SK-N-SH (cell line): ENCODE measurements around the gene SLC25A44. TPM values are rescaled to one million over a fixed set of nuclear protein-coding genes. Genes with fewer than 3 reads are reported as not detected.

Source experiments
- CTCF ChIA-PET: fragments of 300-600, 350-600 bp; formaldehyde crosslinking; extraction: SDS; loops from one replicate; lab custom pipeline; 2021; lab: Yijun Ruan, JAX
- POLR2A ChIA-PET: fragments of 350-600 bp; sonication (Branson Sonifier 250); formaldehyde crosslinking; extraction: SDS; loops from one replicate; lab custom pipeline; 2020; ENCODE audit warnings: antibody characterized with exemption, inconsistent platforms; lab: Yijun Ruan, JAX
- DNase-seq: peaks from one replicate; pipeline ENCODE4 v3.0.0; 2012
- H2AFZ ChIP-seq: fragments of 200-600 bp; sonication (generic); 2 replicates; pipeline ENCODE4 v1.8.1; 2016; ENCODE audit warnings: antibody characterized with exemption, mild to moderate bottlenecking, low read depth
- H3F3A ChIP-seq: fragments of 200-600 bp; sonication (generic); replicated peaks from 2 replicates; pipeline ENCODE3; 2016; ENCODE audit warnings: antibody characterized with exemption, mild to moderate bottlenecking; ENCODE audit not compliant: insufficient read depth
- H3K27ac ChIP-seq, 2 experiments: fragments of 200-500 bp in 1 of 2; fragments of 200-600 bp in 1 of 2; sonication (Bioruptor generic) in 1 of 2; sonication (generic), shearing (Covaris generic) in 1 of 2; 2 replicates each; pipeline versions ENCODE4 v1.5.1 to v1.6.1; 2014 to 2016; ENCODE audit warnings: low read depth in 2 of 2, inconsistent platforms in 1 of 2, low read length in 1 of 2, mild to moderate bottlenecking in 1 of 2, mixed read lengths in 1 of 2
- H3K27me3 ChIP-seq: fragments of 200-600 bp; sonication (generic), shearing (Covaris generic); 2 replicates; pipeline ENCODE4 v1.6.1; 2016; ENCODE audit warnings: mixed run types; ENCODE audit not compliant: insufficient read depth
- H3K36me3 ChIP-seq, 2 experiments: fragments of 200-500 bp in 1 of 2; fragments of 200-600 bp in 1 of 2; sonication (Bioruptor generic) in 1 of 2; sonication (generic) in 1 of 2; replicated peaks in 1 of 2; 2 replicates each; pipeline versions ENCODE3 to v1.5.1; 2014 to 2016; ENCODE audit warnings: low read length in 1 of 2, mild to moderate bottlenecking in 1 of 2; ENCODE audit not compliant: insufficient read depth in 2 of 2, control insufficient read depth in 1 of 2
- H3K4me1 ChIP-seq, 2 experiments: fragments of 200-500 bp in 1 of 2; fragments of 200-600 bp in 1 of 2; sonication (Bioruptor generic) in 1 of 2; sonication (generic), shearing (Covaris generic) in 1 of 2; 2 replicates each; pipeline versions ENCODE4 v1.5.1 to v1.6.1; 2014 to 2016; ENCODE audit warnings: low read depth in 1 of 2, low read length in 1 of 2, mixed run types in 1 of 2; ENCODE audit not compliant: insufficient read depth in 2 of 2, control insufficient read depth in 1 of 2
- H3K4me2 ChIP-seq: fragments of 200-600 bp; sonication (generic), shearing (Covaris generic); 2 replicates; pipeline ENCODE4 v1.6.1; 2017; ENCODE audit warnings: mixed run types
- H3K4me3 ChIP-seq, 2 experiments: fragments of 200-500 bp in 1 of 2; fragments of 200-600 bp in 1 of 2; sonication (Bioruptor generic) in 1 of 2; sonication (generic), shearing (Covaris generic) in 1 of 2; 2 replicates each; pipeline versions ENCODE4 v1.5.1 to v1.8.1; 2014 to 2016; ENCODE audit warnings: low read depth in 2 of 2, inconsistent platforms in 1 of 2, low read length in 1 of 2, mild to moderate bottlenecking in 1 of 2, mixed read lengths in 1 of 2, moderate library complexity in 1 of 2
- H3K79me2 ChIP-seq: fragments of 200-600 bp; sonication (generic); 2 replicates; pipeline ENCODE4 v1.8.1; 2017; ENCODE audit warnings: mild to moderate bottlenecking; ENCODE audit not compliant: insufficient read depth
- H3K9ac ChIP-seq: fragments of 200-600 bp; sonication (generic); 2 replicates; pipeline ENCODE4 v1.6.1; 2017; ENCODE audit warnings: mixed run types
- H3K9me2 ChIP-seq: fragments of 200-600 bp; sonication (generic); 2 replicates; pipeline ENCODE4 v1.6.1; 2017; ENCODE audit warnings: mixed run types
- H3K9me3 ChIP-seq: fragments of 200-600 bp; sonication (generic); 2 replicates; pipeline ENCODE4 v1.6.1; 2017; ENCODE audit warnings: mixed run types, mild to moderate bottlenecking, moderate library complexity
- H4K20me1 ChIP-seq: fragments of 200-600 bp; sonication (generic); 2 replicates; pipeline ENCODE4 v1.6.1; 2017; ENCODE audit warnings: mild to moderate bottlenecking, mixed run types; ENCODE audit not compliant: insufficient read depth
- CHD2 ChIP-seq: fragments of 150-350 bp; IDR thresholded peaks from 2 replicates; pipeline ENCODE4 v1.6.1; 2018; ENCODE audit warnings: low read length; ENCODE audit not compliant: partially characterized antibody
- EZH2phosphoT487 ChIP-seq: fragments of 200-600 bp; sonication (generic); IDR thresholded peaks from 2 replicates; pipeline ENCODE4 v1.6.1; 2017; ENCODE audit warnings: low read depth, mixed run types, mild to moderate bottlenecking, antibody characterized with exemption, moderate library complexity, borderline replicate concordance
- FOSL2 ChIP-seq: IDR thresholded peaks from 2 replicates; pipeline ENCODE4 v1.4.0; 2012; ENCODE audit warnings: low read depth, mild to moderate bottlenecking, moderate library complexity, borderline replicate concordance
- FOXJ3 ChIP-seq: sonication (generic); formaldehyde crosslinking; IDR thresholded peaks from 2 replicates; pipeline ENCODE4 v1.5.1; 2020; ENCODE audit warnings: mild to moderate bottlenecking, missing genetic modification reagents
- FOXM1 ChIP-seq: IDR thresholded peaks from 2 replicates; pipeline ENCODE4 v1.4.0; 2012; ENCODE audit warnings: low read depth, mild to moderate bottlenecking
- IRF3 ChIP-seq: fragments of 150-350 bp; IDR thresholded peaks from 2 replicates; pipeline ENCODE4 v1.6.1; 2016; ENCODE audit warnings: mild to moderate bottlenecking, low read depth, low read length
- MEF2A ChIP-seq: IDR thresholded peaks from 2 replicates; pipeline ENCODE4 v1.4.0; 2012; ENCODE audit warnings: low read depth, borderline replicate concordance
- NFIC ChIP-seq: IDR thresholded peaks from 2 replicates; pipeline ENCODE4 v1.4.0; 2012; ENCODE audit warnings: borderline replicate concordance
- NRF1 ChIP-seq: IDR thresholded peaks from 2 replicates; pipeline ENCODE4 v1.6.1; 2012; ENCODE audit warnings: low read depth, mild to moderate bottlenecking, low read length
- RFX5 ChIP-seq: IDR thresholded peaks from 2 replicates; pipeline ENCODE4 v1.6.1; 2012; ENCODE audit warnings: mild to moderate bottlenecking, improper control_type of control experiment, low read length
- RXRA ChIP-seq: IDR thresholded peaks from 2 replicates; pipeline ENCODE4 v1.4.0; 2012; ENCODE audit warnings: low read depth, mild to moderate bottlenecking, borderline replicate concordance
- SIN3A ChIP-seq: IDR thresholded peaks from 2 replicates; pipeline ENCODE4 v1.6.1; 2012; ENCODE audit warnings: low read depth, mild to moderate bottlenecking, low read length, moderate library complexity, borderline replicate concordance
- TEAD4 ChIP-seq: IDR thresholded peaks from 2 replicates; pipeline ENCODE4 v1.4.0; 2012; ENCODE audit warnings: mild to moderate bottlenecking, borderline replicate concordance; ENCODE audit not compliant: insufficient read depth
- YY1 ChIP-seq: IDR thresholded peaks from 2 replicates; pipeline ENCODE4 v1.4.0; 2012; ENCODE audit warnings: low read depth, mild to moderate bottlenecking
- WGBS: methylation state at CpG from one replicate; pipeline ENCODE4 v1.1.6; 2017; ENCODE audit warnings: low lambda C conversion rate; 5-methylcytosine and 5-hydroxymethylcytosine counted together
- polyA plus RNA-seq, 3 experiments: library from polyadenylated mRNA; depleted of rRNA; stranded (reverse); fragments of >200 nt; gene quantifications; 2 replicates each; pipeline ENCODE4 v1.2.3, GENCODE V29; 2012
- TF ChIP-seq, protein P1 (sequence below): fragments of 150-350 bp; IDR thresholded peaks from 2 replicates; pipeline ENCODE4 v1.6.1; 2017; ENCODE audit warnings: antibody characterized with exemption, low read length, low read depth, borderline replicate concordance
- TF ChIP-seq, protein P2 (sequence below): IDR thresholded peaks from 2 replicates; pipeline ENCODE4 v1.4.0; 2012; ENCODE audit warnings: low read depth, borderline replicate concordance
- TF ChIP-seq, protein P3 (sequence below): IDR thresholded peaks from 2 replicates; pipeline ENCODE4 v1.4.0; 2012; ENCODE audit warnings: low read depth

The SLC25A44 gene
- polyA plus RNA-seq, 1 of the 3 experiments (the other 2 are of a cell fraction): 28.5 TPM

- TF ChIP-seq EZH2phosphoT487 (no peak), SIN3A (peak; percentile 72; the same call in 1 of the 2 replicates), RFX5 (no peak), CHD2 (peak; percentile 76), IRF3 (peak; percentile 28; the same call in 1 of the 2 replicates), NRF1 (peak; percentile 54; the same call in 1 of the 2 replicates)
- TF ChIP-seq, protein P1, sequence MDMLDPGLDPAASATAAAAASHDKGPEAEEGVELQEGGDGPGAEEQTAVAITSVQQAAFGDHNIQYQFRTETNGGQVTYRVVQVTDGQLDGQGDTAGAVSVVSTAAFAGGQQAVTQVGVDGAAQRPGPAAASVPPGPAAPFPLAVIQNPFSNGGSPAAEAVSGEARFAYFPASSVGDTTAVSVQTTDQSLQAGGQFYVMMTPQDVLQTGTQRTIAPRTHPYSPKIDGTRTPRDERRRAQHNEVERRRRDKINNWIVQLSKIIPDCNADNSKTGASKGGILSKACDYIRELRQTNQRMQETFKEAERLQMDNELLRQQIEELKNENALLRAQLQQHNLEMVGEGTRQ: no peak
- TF ChIP-seq, protein P2, sequence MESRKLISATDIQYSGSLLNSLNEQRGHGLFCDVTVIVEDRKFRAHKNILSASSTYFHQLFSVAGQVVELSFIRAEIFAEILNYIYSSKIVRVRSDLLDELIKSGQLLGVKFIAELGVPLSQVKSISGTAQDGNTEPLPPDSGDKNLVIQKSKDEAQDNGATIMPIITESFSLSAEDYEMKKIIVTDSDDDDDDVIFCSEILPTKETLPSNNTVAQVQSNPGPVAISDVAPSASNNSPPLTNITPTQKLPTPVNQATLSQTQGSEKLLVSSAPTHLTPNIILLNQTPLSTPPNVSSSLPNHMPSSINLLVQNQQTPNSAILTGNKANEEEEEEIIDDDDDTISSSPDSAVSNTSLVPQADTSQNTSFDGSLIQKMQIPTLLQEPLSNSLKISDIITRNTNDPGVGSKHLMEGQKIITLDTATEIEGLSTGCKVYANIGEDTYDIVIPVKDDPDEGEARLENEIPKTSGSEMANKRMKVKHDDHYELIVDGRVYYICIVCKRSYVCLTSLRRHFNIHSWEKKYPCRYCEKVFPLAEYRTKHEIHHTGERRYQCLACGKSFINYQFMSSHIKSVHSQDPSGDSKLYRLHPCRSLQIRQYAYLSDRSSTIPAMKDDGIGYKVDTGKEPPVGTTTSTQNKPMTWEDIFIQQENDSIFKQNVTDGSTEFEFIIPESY: no peak
- TF ChIP-seq, all 33 proteins: peak for 13
Measured at GRCh38 chr1:156193488-156194299, at the start of gene SLC25A44 (continued).

GRCh38 chr1:156144742-156145141 lies 49.2 kb upstream of the SLC25A44 start:
- Histone ChIP-seq H3K4me1 (peaks cover 12 to 15% of the 10 kb centered on the region in 2 experiments), H4K20me1 (peaks cover 40% of the 10 kb centered on the region), H3K79me2 (no peaks in the 10 kb centered on the region), H3F3A (peaks cover 72% of the 10 kb centered on the region), H3K9me3 (no peaks in the 10 kb centered on the region), H3K9ac (no peak overlapping the region), H3K27ac (peak overlapping the region in 1 of 2 experiments; percentile 51; a peak in 1 of 4 replicates), H3K9me2 (no peaks in the 10 kb centered on the region), H2AFZ (no peak overlapping the region), H3K4me2 (no peak overlapping the region), H3K4me3 (no peak overlapping the region), H3K36me3 (peaks cover 13 to 14% of the 10 kb centered on the region in 2 experiments), H3K27me3 (no peaks in the 10 kb centered on the region)
- DNase-seq: no peak
- TF ChIP-seq FOSL2 (no peak), NFIC (no peak), YY1 (no peak), FOXJ3 (CRISPR knock-in tag) (no peak), EZH2phosphoT487 (no peak), MEF2A (no peak), CHD2 (no peak), RXRA (no peak), TEAD4 (no peak), NRF1 (no peak), FOXM1 (no peak), RFX5 (no peak)
- TF ChIP-seq, protein P2: no peak
- TF ChIP-seq, protein P1: no peak
- TF ChIP-seq, protein P3, sequence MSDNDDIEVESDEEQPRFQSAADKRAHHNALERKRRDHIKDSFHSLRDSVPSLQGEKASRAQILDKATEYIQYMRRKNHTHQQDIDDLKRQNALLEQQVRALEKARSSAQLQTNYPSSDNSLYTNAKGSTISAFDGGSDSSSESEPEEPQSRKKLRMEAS: no peak
- WGBS: 89% methylated on average over 5 of the region's 5 CpGs
- CTCF ChIA-PET: interaction anchor here (1.0 to 40.5 kb wide), 11 partner anchors 10 to 175 kb away, joined by 3 to 1559 read pairs (median 5); partner anchors contain the start of gene MEX3A
- POLR2A ChIA-PET: no interaction called here
